DND-41 (cell line): ENCODE results near the gene XCR1.

ENCODE experiments used
- ATAC-seq: fragments of 200-7000 bp; cut with Tn5 transposase; 3 replicates; pipeline ENCODE4 v1.9.1; 2021; ENCODE audit warnings: low read depth; ENCODE audit not compliant: insufficient read depth
- DNase-seq: peaks from one replicate; pipeline ENCODE4 v3.0.0-alpha.2; 2020
- H2AFZ ChIP-seq: 2 replicates; pipeline ENCODE4 v1.6.0; 2012; ENCODE audit warnings: low read depth, low read length
- H3K27ac ChIP-seq: 2 replicates; pipeline ENCODE4 v1.5.1; 2012; ENCODE audit warnings: low read length, inconsistent platforms
- H3K27me3 ChIP-seq: fragments of 200-600 bp; sonication (generic); 2 replicates; pipeline ENCODE4 v1.6.0; 2012; ENCODE audit warnings: low read length, mild to moderate bottlenecking, inconsistent platforms; ENCODE audit not compliant: insufficient read depth, poor library complexity
- H3K36me3 ChIP-seq: 2 replicates; pipeline ENCODE4 v1.5.1; 2012; ENCODE audit warnings: low read length, inconsistent platforms; ENCODE audit not compliant: insufficient read depth
- H3K4me1 ChIP-seq: 2 replicates; pipeline ENCODE4 v1.5.1; 2012; ENCODE audit warnings: mild to moderate bottlenecking, low read length; ENCODE audit not compliant: insufficient read depth
- H3K4me2 ChIP-seq: 2 replicates; pipeline ENCODE4 v1.6.0; 2012; ENCODE audit warnings: mild to moderate bottlenecking, moderate library complexity, low read length, inconsistent platforms; ENCODE audit not compliant: insufficient read depth
- H3K4me3 ChIP-seq, 2 experiments: fragments of 200-600 bp in 1 of 2; shearing (Covaris generic) in 1 of 2; 2 replicates each; pipeline ENCODE4 v1.5.1; 2012 to 2016; ENCODE audit warnings: inconsistent platforms in 2 of 2, low read length in 2 of 2, mild to moderate bottlenecking in 2 of 2, low read depth in 1 of 2, moderate library complexity in 1 of 2
- H3K79me2 ChIP-seq: 2 replicates; pipeline ENCODE4 v1.6.0; 2012; ENCODE audit warnings: low read length, inconsistent platforms; ENCODE audit not compliant: insufficient read depth
- H3K9ac ChIP-seq: 2 replicates; pipeline ENCODE4 v1.6.0; 2012; ENCODE audit warnings: low read depth, mild to moderate bottlenecking, inconsistent platforms, low read length, moderate library complexity
- H3K9me3 ChIP-seq: 2 replicates; pipeline ENCODE4 v1.5.1; 2012; ENCODE audit warnings: low read length, moderate library complexity, mild to moderate bottlenecking, inconsistent platforms; ENCODE audit not compliant: insufficient read depth, severe bottlenecking
- H4K20me1 ChIP-seq: 2 replicates; pipeline ENCODE4 v1.6.0; 2012; ENCODE audit warnings: low read length; ENCODE audit not compliant: insufficient read depth
- CTCF ChIP-seq: IDR thresholded peaks from 2 replicates; pipeline ENCODE4 v1.5.1; 2012; ENCODE audit warnings: borderline replicate concordance, low read length, moderate library complexity, mild to moderate bottlenecking; ENCODE audit not compliant: poor library complexity, severe bottlenecking; ENCODE audit errors: extremely low read depth
- EZH2 ChIP-seq: IDR thresholded peaks from 3 replicates; pipeline ENCODE4 v1.6.1; 2012; ENCODE audit warnings: borderline replicate concordance, low read depth, mild to moderate bottlenecking, moderate library complexity, low read length, inconsistent platforms; ENCODE audit not compliant: severe bottlenecking

The XCR1 gene

GRCh38 chr3:46071222-46071858 is 44.1 kb upstream of the XCR1 start:
- Histone ChIP-seq H3K79me2 (no peaks in the 10 kb centered on the region), H3K27ac (peak overlapping the region; percentile 30; the same call in 1 of the 2 replicates), H3K36me3 (no peaks in the 10 kb centered on the region), H3K4me2 (peak overlapping the region; percentile 13; the same call in 1 of the 2 replicates), H4K20me1 (no peaks in the 10 kb centered on the region), H3K9ac (no peak overlapping the region), H2AFZ (no peak overlapping the region), H3K27me3 (no peaks in the 10 kb centered on the region), H3K4me1 (peaks cover 61% of the 10 kb centered on the region), H3K4me3 (no peak overlapping the region), H3K9me3 (no peaks in the 10 kb centered on the region)
- DNase-seq: no peak
- TF ChIP-seq EZH2: no peak
- no peak for TF ChIP-seq CTCF
- ATAC-seq: no peak

GRCh38 chr3:46070595-46071093 is 43.4 kb upstream of the XCR1 start:
- Histone ChIP-seq H3K4me3 (no peak overlapping the region), H3K27me3 (no peaks in the 10 kb centered on the region), H4K20me1 (no peaks in the 10 kb centered on the region), H3K4me1 (peaks cover 68% of the 10 kb centered on the region), H3K9me3 (no peaks in the 10 kb centered on the region), H2AFZ (no peak overlapping the region), H3K4me2 (peak overlapping the region; percentile 13; the same call in 1 of the 2 replicates), H3K36me3 (no peaks in the 10 kb centered on the region), H3K9ac (no peak overlapping the region), H3K27ac (peak overlapping the region; percentile 5), H3K79me2 (no peaks in the 10 kb centered on the region)
- no peak for TF ChIP-seq CTCF
- no peak for TF ChIP-seq EZH2
- ATAC-seq: peak; percentile 67
- DNase-seq: no peak

GRCh38 chr3:46068501-46068900 is 41.2 kb upstream of the XCR1 start:
- no peak overlapping the region for H3K9ac ChIP-seq
- no peak overlapping the region for H3K4me2 ChIP-seq
- H3K27ac ChIP-seq: peak overlapping the region; percentile 7; the same call in 1 of the 2 replicates
- no peaks in the 10 kb centered on the region for H4K20me1 ChIP-seq
- no peaks in the 10 kb centered on the region for H3K27me3 ChIP-seq
- no peak for DNase-seq
- H3K9me3 ChIP-seq: no peaks in the 10 kb centered on the region
- peaks cover 84% of the 10 kb centered on the region for H3K4me1 ChIP-seq
- no peak overlapping the region for H3K4me3 ChIP-seq
- no peak for ATAC-seq
- TF ChIP-seq CTCF (no peak), EZH2 (no peak)
- no peak overlapping the region for H2AFZ ChIP-seq
- H3K36me3 ChIP-seq: no peaks in the 10 kb centered on the region
- no peaks in the 10 kb centered on the region for H3K79me2 ChIP-seq

- Histone ChIP-seq H2AFZ (no peak overlapping the region), H4K20me1 (no peaks in the 10 kb centered on the region), H3K4me1 (peaks cover 82% of the 10 kb centered on the region), H3K79me2 (no peaks in the 10 kb centered on the region), H3K9me3 (no peaks in the 10 kb centered on the region), H3K27ac (no peak overlapping the region), H3K9ac (no peak overlapping the region), H3K27me3 (no peaks in the 10 kb centered on the region), H3K4me3 (no peak overlapping the region), H3K4me2 (no peak overlapping the region), H3K36me3 (no peaks in the 10 kb centered on the region)
- no peak for DNase-seq
- no peak for ATAC-seq
- TF ChIP-seq CTCF: no peak
- no peak for TF ChIP-seq EZH2
These were observed 40.1 kb upstream of the XCR1 start for GRCh38 chr3:46067401-46067800.
